Neural progenitor cell (in vitro differentiated cells): ENCODE data around the gene INPP4B. TPM values are rescaled to one million over a fixed set of nuclear protein-coding genes. Genes with fewer than 3 reads are reported as not detected.

Experiments
- DNase-seq: peaks from one replicate; pipeline ENCODE4 v3.0.0-alpha.2; 2016; ENCODE audit warnings: low spot score
- H2AFZ ChIP-seq: fragments of 200-600 bp; sonication (generic); replicated peaks from 2 replicates; pipeline ENCODE4 v1.6.1; 2016; ENCODE audit warnings: antibody characterized with exemption
- H3F3A ChIP-seq: fragments of 200-600 bp; sonication (generic); 2 replicates; pipeline ENCODE4 v1.6.1; 2016; ENCODE audit warnings: antibody characterized with exemption, low read depth
- H3K27ac ChIP-seq: fragments of 200-600 bp; sonication (generic); 2 replicates; pipeline ENCODE4 v1.5.1; 2016; ENCODE audit warnings: mild to moderate bottlenecking
- H3K27me3 ChIP-seq: fragments of 200-600 bp; sonication (generic); 2 replicates; pipeline ENCODE4 v1.6.1; 2016; ENCODE audit warnings: mild to moderate bottlenecking, moderate library complexity
- H3K36me3 ChIP-seq: fragments of 200-600 bp; sonication (generic); 2 replicates; pipeline ENCODE4 v1.5.1; 2016
- H3K4me1 ChIP-seq: fragments of 200-600 bp; sonication (generic); 2 replicates; pipeline ENCODE4 v1.6.1; 2016; ENCODE audit warnings: mixed run types
- H3K4me2 ChIP-seq: fragments of 200-600 bp; sonication (generic); 2 replicates; pipeline ENCODE4 v1.6.1; 2016
- H3K4me3 ChIP-seq: fragments of 200-600 bp; sonication (generic); 2 replicates; pipeline ENCODE4 v1.5.1; 2016
- H3K79me2 ChIP-seq: fragments of 200-600 bp; sonication (generic); 2 replicates; pipeline ENCODE4 v1.6.1; 2016; ENCODE audit warnings: low read depth
- H3K9ac ChIP-seq: fragments of 200-600 bp; sonication (generic); 2 replicates; pipeline ENCODE4 v1.6.1; 2016
- H3K9me3 ChIP-seq: fragments of 200-600 bp; sonication (generic); 2 replicates; pipeline ENCODE4 v1.5.1; 2016; ENCODE audit warnings: low read depth
- H4K20me1 ChIP-seq: fragments of 200-600 bp; sonication (generic); 2 replicates; pipeline ENCODE4 v1.6.1; 2016; ENCODE audit warnings: low read depth
- H3K27ac Mint-ChIP-seq: 3 replicates; pipeline ENCODE4 v1.8.0; 2021; ENCODE audit warnings: mixed read lengths
- H3K27me3 Mint-ChIP-seq: 2 replicates; pipeline ENCODE4 v1.8.0; 2022; ENCODE audit warnings: low read depth, mild to moderate bottlenecking, inconsistent platforms, moderate library complexity, mixed read lengths; ENCODE audit not compliant: insufficient read depth
- H3K36me3 Mint-ChIP-seq: 3 replicates; pipeline ENCODE4 v1.8.0; 2021; ENCODE audit warnings: mixed read lengths
- H3K4me1 Mint-ChIP-seq: 3 replicates; pipeline ENCODE4 v1.8.0; 2021; ENCODE audit warnings: mixed read lengths
- H3K4me3 Mint-ChIP-seq: 3 replicates; pipeline ENCODE4 v1.8.0; 2021; ENCODE audit warnings: mild to moderate bottlenecking, moderate library complexity, mixed read lengths
- H3K9me3 Mint-ChIP-seq: 3 replicates; pipeline ENCODE4 v1.8.0; 2020; ENCODE audit warnings: mixed read lengths
- EZH2 ChIP-seq: fragments of 200-600 bp; sonication (generic); IDR thresholded peaks from 2 replicates; pipeline ENCODE4 v1.6.1; 2017; ENCODE audit warnings: antibody characterized with exemption, mild to moderate bottlenecking, moderate library complexity
- EZH2phosphoT487 ChIP-seq: fragments of 200-600 bp; sonication (generic); IDR thresholded peaks from 2 replicates; pipeline ENCODE4 v1.6.1; 2017; ENCODE audit warnings: antibody characterized with exemption
- total RNA-seq: library from RNA; depleted of rRNA; stranded (reverse); fragments of >200 nt; gene quantifications from 2 replicates; pipeline ENCODE4 v1.2.3, GENCODE V29; 2015; ENCODE audit warnings: low replicate concordance
- TF ChIP-seq, protein P1 (sequence below): fragments of 200-600 bp; sonication (generic); IDR thresholded peaks from 2 replicates; pipeline ENCODE4 v1.5.1; 2017; ENCODE audit warnings: antibody characterized with exemption, mild to moderate bottlenecking

Gene INPP4B
- total RNA-seq, 1 donor from 2014 or later: 1.3 TPM

DNA sequence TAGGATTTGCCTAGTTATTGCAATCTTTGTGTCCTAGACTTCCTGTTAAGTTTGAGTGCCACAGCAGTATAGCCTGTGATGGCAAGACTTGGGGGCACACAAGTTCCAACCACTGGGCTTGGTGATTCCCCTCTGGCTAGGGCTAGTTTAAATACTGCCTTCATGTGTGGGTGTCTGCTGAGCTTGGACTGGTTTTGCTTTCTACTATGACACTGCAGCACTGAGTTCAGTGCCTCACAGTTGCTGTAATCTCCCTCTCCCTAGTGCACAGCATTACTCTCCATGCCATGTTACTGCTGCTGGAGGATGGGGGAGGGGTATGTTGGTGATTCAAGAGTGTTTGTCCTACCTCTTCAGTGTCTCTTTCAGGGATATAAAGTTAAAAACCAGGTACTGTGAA lies 830.1 kb downstream of the INPP4B start:
- Histone ChIP-seq H3K4me3 (no peak overlapping the region), H3K4me1 (no peaks in the 10 kb centered on the region), H3K27me3 (no peaks in the 10 kb centered on the region), H3K4me2 (no peak overlapping the region), H3K9ac (no peak overlapping the region), H4K20me1 (no peaks in the 10 kb centered on the region), H2AFZ (no peak overlapping the region), H3K27ac (no peak overlapping the region), H3K79me2 (no peaks in the 10 kb centered on the region), H3F3A (no peaks in the 10 kb centered on the region), H3K36me3 (no peaks in the 10 kb centered on the region), H3K9me3 (no peaks in the 10 kb centered on the region)
- H3K36me3 Mint-ChIP-seq: no peaks in the 10 kb centered on the region
- no peaks in the 10 kb centered on the region for H3K27me3 Mint-ChIP-seq
- no peaks in the 10 kb centered on the region for H3K9me3 Mint-ChIP-seq
- no peaks in the 10 kb centered on the region for H3K4me1 Mint-ChIP-seq
- TF ChIP-seq EZH2phosphoT487 (no peak), EZH2 (no peak)
- TF ChIP-seq, protein P1, sequence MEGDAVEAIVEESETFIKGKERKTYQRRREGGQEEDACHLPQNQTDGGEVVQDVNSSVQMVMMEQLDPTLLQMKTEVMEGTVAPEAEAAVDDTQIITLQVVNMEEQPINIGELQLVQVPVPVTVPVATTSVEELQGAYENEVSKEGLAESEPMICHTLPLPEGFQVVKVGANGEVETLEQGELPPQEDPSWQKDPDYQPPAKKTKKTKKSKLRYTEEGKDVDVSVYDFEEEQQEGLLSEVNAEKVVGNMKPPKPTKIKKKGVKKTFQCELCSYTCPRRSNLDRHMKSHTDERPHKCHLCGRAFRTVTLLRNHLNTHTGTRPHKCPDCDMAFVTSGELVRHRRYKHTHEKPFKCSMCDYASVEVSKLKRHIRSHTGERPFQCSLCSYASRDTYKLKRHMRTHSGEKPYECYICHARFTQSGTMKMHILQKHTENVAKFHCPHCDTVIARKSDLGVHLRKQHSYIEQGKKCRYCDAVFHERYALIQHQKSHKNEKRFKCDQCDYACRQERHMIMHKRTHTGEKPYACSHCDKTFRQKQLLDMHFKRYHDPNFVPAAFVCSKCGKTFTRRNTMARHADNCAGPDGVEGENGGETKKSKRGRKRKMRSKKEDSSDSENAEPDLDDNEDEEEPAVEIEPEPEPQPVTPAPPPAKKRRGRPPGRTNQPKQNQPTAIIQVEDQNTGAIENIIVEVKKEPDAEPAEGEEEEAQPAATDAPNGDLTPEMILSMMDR: no peak
- H3K27ac Mint-ChIP-seq: no peak overlapping the region
- no peak for DNase-seq
- H3K4me3 Mint-ChIP-seq: no peak overlapping the region

- H3K27me3 ChIP-seq: no peaks in the 10 kb centered on the region
- peaks cover 7% of the 10 kb centered on the region for H3K9me3 ChIP-seq
- no peaks in the 10 kb centered on the region for H3K36me3 ChIP-seq
- no peaks in the 10 kb centered on the region for H3K79me2 ChIP-seq
- no peak overlapping the region for H2AFZ ChIP-seq
- no peak overlapping the region for H3K9ac ChIP-seq
- Mint-ChIP-seq H3K27ac (no peak overlapping the region), H3K27me3 (no peaks in the 10 kb centered on the region), H3K4me1 (no peaks in the 10 kb centered on the region), H3K4me3 (no peak overlapping the region), H3K36me3 (no peaks in the 10 kb centered on the region), H3K9me3 (no peaks in the 10 kb centered on the region)
- TF ChIP-seq EZH2 (no peak), EZH2phosphoT487 (no peak)
- TF ChIP-seq, protein P1: no peak
- no peaks in the 10 kb centered on the region for H3K4me1 ChIP-seq
- no peaks in the 10 kb centered on the region for H4K20me1 ChIP-seq
- no peaks in the 10 kb centered on the region for H3F3A ChIP-seq
- no peak for DNase-seq
- H3K4me2 ChIP-seq: no peak overlapping the region
- no peak overlapping the region for H3K27ac ChIP-seq
- H3K4me3 ChIP-seq: no peak overlapping the region
These were observed 836.4 kb downstream of the INPP4B start for GRCh38 chr4:142009751-142010150.

DNA sequence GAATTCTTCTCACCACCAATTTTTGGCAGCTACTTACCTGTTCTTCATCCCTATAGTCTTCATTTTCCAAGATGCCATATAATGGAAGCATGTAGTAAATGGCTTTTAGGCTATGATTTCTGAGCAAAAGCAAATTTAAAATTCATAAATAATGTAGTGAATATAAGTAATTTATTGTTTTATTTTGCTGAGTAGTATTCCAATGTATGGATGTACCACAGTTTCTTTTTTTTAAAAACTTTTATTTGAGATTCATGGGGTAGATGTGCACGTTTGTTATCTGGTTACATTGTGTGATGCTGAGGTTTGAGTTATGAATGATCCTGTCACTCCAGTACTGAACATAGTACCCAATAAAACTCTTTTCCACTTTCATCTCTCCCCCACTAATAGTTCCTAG lies 840.6 kb downstream of the INPP4B start:
- H3K4me3 ChIP-seq: no peak overlapping the region
- H3K9ac ChIP-seq: no peak overlapping the region
- Mint-ChIP-seq H3K27ac (no peak overlapping the region), H3K36me3 (no peaks in the 10 kb centered on the region), H3K4me1 (no peaks in the 10 kb centered on the region), H3K4me3 (no peak overlapping the region), H3K27me3 (no peaks in the 10 kb centered on the region), H3K9me3 (no peaks in the 10 kb centered on the region)
- no peaks in the 10 kb centered on the region for H3K27me3 ChIP-seq
- H3K36me3 ChIP-seq: no peaks in the 10 kb centered on the region
- H3K4me1 ChIP-seq: no peaks in the 10 kb centered on the region
- no peak for DNase-seq
- peaks cover 7% of the 10 kb centered on the region for H3K9me3 ChIP-seq
- H2AFZ ChIP-seq: no peak overlapping the region
- no peaks in the 10 kb centered on the region for H3F3A ChIP-seq
- no peaks in the 10 kb centered on the region for H4K20me1 ChIP-seq
- no peak overlapping the region for H3K27ac ChIP-seq
- H3K79me2 ChIP-seq: no peaks in the 10 kb centered on the region
- TF ChIP-seq EZH2 (no peak), EZH2phosphoT487 (no peak)
- TF ChIP-seq, protein P1: no peak
- H3K4me2 ChIP-seq: no peak overlapping the region
